ENCODE measurements around the gene KRT7.

The KRT7 gene

DNA sequence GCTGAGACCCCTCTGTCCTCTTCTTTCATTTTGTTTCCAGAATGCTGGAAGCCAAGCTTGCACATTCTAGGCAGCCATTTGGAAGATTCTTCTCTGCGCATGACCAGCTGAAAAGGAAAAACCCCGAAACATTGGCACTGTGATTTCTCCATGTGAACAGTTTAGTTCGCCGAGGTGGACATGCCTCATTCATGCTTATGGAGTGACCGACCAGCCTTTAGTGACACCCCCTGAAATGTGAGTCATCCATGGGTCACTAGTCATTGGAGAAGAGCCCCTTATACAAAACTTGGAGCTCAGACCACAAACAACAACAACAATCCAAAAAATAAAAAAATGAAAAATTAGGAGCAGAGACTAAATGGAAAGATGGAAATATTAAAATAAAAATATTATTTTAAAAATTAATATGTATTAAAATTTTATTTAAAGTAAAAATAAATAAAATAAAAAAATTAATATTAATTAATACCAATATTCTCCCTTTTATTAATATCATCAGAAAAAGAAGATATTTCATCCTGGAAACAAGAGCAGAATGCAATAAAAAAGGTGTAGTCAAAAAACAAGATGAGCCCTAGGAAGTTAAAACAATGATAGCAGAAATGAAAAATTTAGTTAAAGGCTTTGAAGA, 9.5 kb upstream of the KRT7 start:
- H3K27me3 ChIP-seq, result no peaks in the 10 kb centered on the region
- no peaks in the 10 kb centered on the region for H3K4me1 ChIP-seq
- H3K36me3 ChIP-seq, result no peaks in the 10 kb centered on the region
- TF ChIP-seq CTCF (IDR thresholded peaks at IDR 0.05; ENCODE audit: low read depth, low read length), result no peak
- H3K4me3 ChIP-seq (ENCODE audit: low read depth, low read length), result no peak overlapping the region
- no peaks in the 10 kb centered on the region for H3K9me3 ChIP-seq
- DNase-seq, result no peak

DNA sequence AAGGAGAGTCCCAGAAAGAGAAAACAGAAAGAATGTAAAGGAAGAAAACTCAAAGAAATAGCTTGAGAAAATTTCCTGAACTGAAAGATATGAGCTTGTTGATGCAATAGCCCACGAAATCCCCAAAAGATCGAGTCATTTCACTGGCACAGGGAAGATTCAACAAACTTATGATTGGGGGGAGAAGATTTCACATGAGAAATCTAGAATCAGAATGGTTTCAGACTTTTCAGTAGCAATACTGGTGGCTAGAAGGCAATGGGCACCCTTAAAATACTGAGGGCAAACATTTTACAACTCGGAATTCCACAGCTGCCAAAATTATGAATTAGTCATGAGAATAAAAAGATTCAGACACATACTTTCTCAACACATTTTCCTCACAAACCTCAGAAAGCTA, 8.9 kb upstream of the KRT7 start:
- Histone ChIP-seq H3K4me3 (ENCODE audit: low read depth, low read length) (no peak overlapping the region), H3K36me3 (no peaks in the 10 kb centered on the region), H3K9me3 (no peaks in the 10 kb centered on the region), H3K27me3 (no peaks in the 10 kb centered on the region), H3K4me1 (no peaks in the 10 kb centered on the region)
- no peak for DNase-seq
- no peak for TF ChIP-seq CTCF (IDR thresholded peaks at IDR 0.05; ENCODE audit: low read depth, low read length)

- H3K4me1 ChIP-seq, result no peaks in the 10 kb centered on the region
- no peaks in the 10 kb centered on the region for H3K36me3 ChIP-seq
- no peaks in the 10 kb centered on the region for H3K27me3 ChIP-seq
- H3K9me3 ChIP-seq, result no peaks in the 10 kb centered on the region
- no peak for TF ChIP-seq CTCF (IDR thresholded peaks at IDR 0.05; ENCODE audit: low read depth, low read length)
- DNase-seq, result no peak
- no peak overlapping the region for H3K4me3 ChIP-seq (ENCODE audit: low read depth, low read length)
These were observed 7.3 kb upstream of the KRT7 start for GRCh38 chr12:52225752-52226151.

DNA sequence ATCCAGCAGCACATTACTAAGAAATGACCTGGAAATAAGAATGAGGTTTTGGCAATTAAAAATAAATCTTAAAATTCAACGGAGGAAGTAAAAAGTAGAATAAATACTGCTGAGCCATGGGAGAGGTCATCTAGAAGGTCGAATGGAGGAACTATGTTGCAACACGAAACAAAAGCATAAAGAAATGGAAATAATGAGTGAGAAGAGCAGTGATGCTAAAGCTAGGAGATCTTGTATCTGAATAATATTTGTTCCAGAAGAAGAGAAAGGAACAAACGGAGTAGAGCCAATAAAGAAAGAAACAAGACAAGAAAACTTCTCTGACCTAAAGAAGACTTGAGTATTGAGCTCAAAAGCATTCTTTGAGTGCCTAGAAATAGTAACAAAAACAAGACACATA, 6.6 kb upstream of the KRT7 start:
- no peaks in the 10 kb centered on the region for H3K27me3 ChIP-seq
- H3K4me3 ChIP-seq (ENCODE audit: low read depth, low read length), result no peak overlapping the region
- TF ChIP-seq CTCF (IDR thresholded peaks at IDR 0.05; ENCODE audit: low read depth, low read length), result no peak
- H3K9me3 ChIP-seq, result no peaks in the 10 kb centered on the region
- H3K36me3 ChIP-seq, result no peaks in the 10 kb centered on the region
- no peak for DNase-seq
- H3K4me1 ChIP-seq, result no peaks in the 10 kb centered on the region

GRCh38 chr12:52227606-52228166, 5.4 kb upstream of the KRT7 start:
- Histone ChIP-seq H3K9me3 (no peaks in the 10 kb centered on the region), H3K27me3 (no peaks in the 10 kb centered on the region), H3K4me1 (no peaks in the 10 kb centered on the region), H3K36me3 (no peaks in the 10 kb centered on the region), H3K4me3 (ENCODE audit: low read depth, low read length) (no peak overlapping the region)
- TF ChIP-seq CTCF (IDR thresholded peaks at IDR 0.05; ENCODE audit: low read depth, low read length), result no peak
- DNase-seq, result no peak

DNA sequence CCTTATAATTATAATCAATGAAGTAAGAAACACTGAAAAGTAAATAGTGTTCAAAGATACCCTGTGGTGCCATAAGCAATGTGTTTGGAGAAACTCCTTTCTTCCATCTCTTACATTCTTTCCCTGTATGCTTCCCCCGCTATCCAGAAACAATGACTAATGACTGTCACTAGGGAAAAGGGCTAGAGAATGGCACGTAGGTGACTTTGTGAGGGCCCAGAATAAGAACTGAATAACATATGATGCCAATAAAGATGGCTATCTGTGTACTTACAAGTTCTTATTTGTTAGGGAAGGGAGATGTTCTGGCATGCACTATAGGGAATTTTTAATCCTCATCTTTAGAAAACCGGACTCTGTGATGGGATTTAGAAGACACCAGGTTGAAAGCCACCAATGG, 4.7 kb upstream of the KRT7 start:
- Histone ChIP-seq H3K4me1 (no peaks in the 10 kb centered on the region), H3K4me3 (ENCODE audit: low read depth, low read length) (no peak overlapping the region), H3K36me3 (no peaks in the 10 kb centered on the region), H3K9me3 (no peaks in the 10 kb centered on the region), H3K27me3 (no peaks in the 10 kb centered on the region)
- TF ChIP-seq CTCF (IDR thresholded peaks at IDR 0.05; ENCODE audit: low read depth, low read length), result no peak
- no peak for DNase-seq
